Naive thymus-derived CD4-positive, alpha-beta T cell (primary cell): ENCODE measurements around the gene SNX21. TPM values are rescaled to one million over a fixed set of nuclear protein-coding genes. Genes with fewer than 3 reads are reported as not detected.
"Not testable (repeated sequence)": the region's sequence is repeated elsewhere in the genome, so short reads cannot be mapped to it uniquely, and the experiment has no call there.

Experiments
- ATAC-seq: fragments of 150-1000 bp; cut with Tn5 transposase; 2 replicates; pipeline ENCODE4 v1.10.0; 2021; ENCODE audit warnings: mild to moderate bottlenecking, moderate library complexity
- CTCF ChIA-PET: fragments of 350-600 bp; sonication (Branson Sonifier 250); formaldehyde crosslinking; loops from one replicate; lab custom pipeline; 2021; ENCODE audit warnings: antibody characterized with exemption; lab: Charles Lee
- POLR2A ChIA-PET: fragments of 350-600 bp; sonication (Branson Sonifier 250); formaldehyde crosslinking; loops from one replicate; lab custom pipeline; 2021; ENCODE audit warnings: antibody characterized with exemption, inconsistent platforms; lab: Charles Lee
- DNase-seq, 9 donors: peaks; one replicate each; pipeline versions ENCODE4 v3.0.0 to v3.0.0-alpha.2; 2020 to 2022; ENCODE audit warnings: mixed read lengths in 1 of 9
- H3K27ac ChIP-seq: one replicate; pipeline ENCODE4 v1.7.0; 2013; ENCODE audit warnings: mild to moderate bottlenecking, low read depth, low read length, moderate library complexity
- H3K27me3 ChIP-seq, 2 donors: one replicate each; pipeline ENCODE4 v1.7.0; 2013; ENCODE audit warnings: low read length in 2 of 2, mild to moderate bottlenecking in 2 of 2, moderate library complexity in 2 of 2; ENCODE audit not compliant: control insufficient read depth in 2 of 2, insufficient read depth in 2 of 2
- H3K36me3 ChIP-seq, 3 experiments: 1 replicate in 2 of 3; 2 replicates in 1 of 3; pipeline ENCODE4 v1.7.0; 2013; ENCODE audit warnings: low read length in 3 of 3, mild to moderate bottlenecking in 3 of 3, moderate library complexity in 1 of 3; ENCODE audit not compliant: insufficient read depth in 3 of 3, control insufficient read depth in 2 of 3
- H3K4me1 ChIP-seq, 2 donors: one replicate each; pipeline ENCODE4 v1.7.0; 2013; ENCODE audit warnings: low read length in 2 of 2, mild to moderate bottlenecking in 2 of 2, moderate library complexity in 1 of 2; ENCODE audit not compliant: control insufficient read depth in 2 of 2, insufficient read depth in 2 of 2
- H3K4me3 ChIP-seq: 2 replicates; pipeline ENCODE4 v1.7.0; 2013; ENCODE audit warnings: mild to moderate bottlenecking, low read length
- H3K9me3 ChIP-seq, 3 experiments: 1 replicate in 2 of 3; 2 replicates in 1 of 3; pipeline ENCODE4 v1.7.0; 2013; ENCODE audit warnings: low read length in 3 of 3; ENCODE audit not compliant: control insufficient read depth in 2 of 3
- H3K27ac Mint-ChIP-seq, 9 donors: one replicate each; pipeline ENCODE4 v1.8.0; 2020 to 2022; ENCODE audit warnings: mixed read lengths in 9 of 9, mild to moderate bottlenecking in 8 of 9, moderate library complexity in 5 of 9, inconsistent platforms in 2 of 9
- H3K27me3 Mint-ChIP-seq, 5 donors: one replicate each; pipeline ENCODE4 v1.8.0; 2021 to 2022; ENCODE audit warnings: mixed read lengths in 5 of 5, mild to moderate bottlenecking in 1 of 5
- H3K36me3 Mint-ChIP-seq, 5 donors: one replicate each; pipeline ENCODE4 v1.8.0; 2020 to 2022; ENCODE audit warnings: mixed read lengths in 5 of 5, mild to moderate bottlenecking in 3 of 5, inconsistent platforms in 1 of 5
- H3K4me1 Mint-ChIP-seq, 7 donors: one replicate each; pipeline ENCODE4 v1.8.0; 2020 to 2022; ENCODE audit warnings: mixed read lengths in 7 of 7, mild to moderate bottlenecking in 3 of 7, inconsistent platforms in 1 of 7
- H3K4me3 Mint-ChIP-seq, 10 donors: one replicate each; pipeline ENCODE4 v1.8.0; 2020 to 2022; ENCODE audit warnings: mild to moderate bottlenecking in 10 of 10, mixed read lengths in 10 of 10, moderate library complexity in 6 of 10, inconsistent platforms in 2 of 10
- H3K9me3 Mint-ChIP-seq, 11 donors: one replicate each; pipeline ENCODE4 v1.8.0; 2020 to 2022; ENCODE audit warnings: mixed read lengths in 11 of 11, mild to moderate bottlenecking in 4 of 11, inconsistent platforms in 1 of 11, moderate library complexity in 1 of 11
- intact Hi-C, 2 donors: fragments of 100-400 bp; cut with micrococcal nuclease; formaldehyde crosslinking; loops; one replicate each; pipeline ENCODE4 v1.15.1; 2023
- polyA plus RNA-seq, 2 donors: library from polyadenylated mRNA; unstranded; fragments of 300-500 nt; fragmentation: Illumina TruSeq; gene quantifications; one replicate each; pipeline ENCODE4 v1.2.3, GENCODE V29; 2021
- total RNA-seq, 6 experiments: library from RNA in 5 of 6; stranded (reverse) in 5 of 6; gene quantifications; 1 replicate in 5 of 6; 2 replicates in 1 of 6; pipeline ENCODE4 v1.2.3 and lab custom pipeline; 2021 to 2026

The SNX21 gene
- total and polyA plus RNA-seq, 7 experiments from 2014 or later, result 0.30 to 4.9 (median 1.1) TPM

DNA sequence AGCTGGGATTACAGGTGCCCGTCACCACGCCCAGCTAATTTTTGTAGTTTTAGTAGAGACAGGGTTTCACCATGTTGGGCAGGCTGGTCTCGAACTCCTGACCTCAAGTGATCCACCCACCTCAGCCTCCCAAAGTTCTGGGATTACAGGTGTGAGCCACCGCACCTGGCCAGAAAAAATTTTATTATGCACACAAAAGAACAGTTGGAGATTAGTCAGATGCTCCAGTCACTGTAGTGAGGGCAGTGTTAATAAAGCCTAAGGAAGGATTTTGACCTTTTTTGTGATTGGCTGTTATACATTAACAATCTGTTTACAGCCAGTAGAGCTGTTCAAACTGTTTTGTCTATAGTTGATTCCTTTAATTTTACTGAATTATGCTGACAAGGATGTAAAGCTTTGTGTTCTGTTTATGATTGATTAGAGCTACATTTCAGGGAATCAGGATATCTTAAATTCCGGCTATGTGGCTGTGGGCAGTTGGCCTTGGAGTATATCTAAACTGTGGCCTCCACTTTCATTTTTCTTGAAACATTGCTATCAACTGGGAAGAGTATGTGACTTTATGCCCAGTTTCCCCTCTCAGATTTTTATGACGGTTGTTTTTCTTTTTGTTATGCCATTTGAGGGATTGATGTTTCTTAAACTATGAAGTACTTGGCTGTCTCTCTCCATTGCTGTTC lies 33.7 kb downstream of the SNX21 start:
- no peaks in the 10 kb centered on the region for H3K9me3 ChIP-seq
- no peak overlapping the region for H3K27ac Mint-ChIP-seq
- no peak for ATAC-seq
- H3K4me1 Mint-ChIP-seq, result peaks cover 0 to 9% (median 2%) of the 10 kb centered on the region in 7 donors
- DNase-seq, result no peak
- no peaks in the 10 kb centered on the region for H3K9me3 Mint-ChIP-seq
- no peak overlapping the region for H3K4me3 Mint-ChIP-seq
- H3K27ac ChIP-seq, result no peak overlapping the region
- H3K27me3 Mint-ChIP-seq, result no peaks in the 10 kb centered on the region
- POLR2A ChIA-PET, result interaction anchor here (0.7 to 2.7 kb wide), 4 partner anchors 10 to 80 kb away, joined by 3 to 8 read pairs (median 4); partner anchors contain the start of genes ACOT8, ZSWIM1 and ZSWIM3
- intact Hi-C loops, result no loop called here
- H3K36me3 ChIP-seq, result no peaks in the 10 kb centered on the region
- no peak overlapping the region for H3K4me3 ChIP-seq
- peaks cover 0 to 11% (median 3%) of the 10 kb centered on the region in 5 donors for H3K36me3 Mint-ChIP-seq
- H3K4me1 ChIP-seq, result no peaks in the 10 kb centered on the region
- H3K27me3 ChIP-seq, result no peaks in the 10 kb centered on the region
- CTCF ChIA-PET, result no interaction called here

DNA sequence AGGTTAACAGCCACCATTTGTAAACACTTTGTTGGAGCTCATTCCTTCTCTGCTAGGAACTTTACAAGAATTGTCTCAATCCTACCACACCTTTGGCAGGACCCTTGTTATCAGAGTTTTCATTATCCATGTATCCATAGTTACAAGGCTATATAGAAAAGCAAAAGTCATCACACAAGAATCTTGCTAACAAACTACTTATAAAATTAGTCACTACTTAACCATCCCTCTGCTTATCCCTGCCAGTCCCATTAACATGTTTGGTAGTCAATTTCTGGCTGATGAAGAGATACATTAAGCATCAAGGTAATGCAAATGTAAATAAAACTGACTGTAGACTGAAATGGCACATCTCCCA lies 34.2 kb downstream of the SNX21 start:
- no peaks in the 10 kb centered on the region for H3K36me3 ChIP-seq
- ATAC-seq (no peak), DNase-seq (no peak)
- Mint-ChIP-seq H3K4me1 (peaks cover 0 to 9% (median 2%) of the 10 kb centered on the region in 7 donors), H3K4me3 (no peak overlapping the region), H3K36me3 (peaks cover 0 to 13% (median 3%) of the 10 kb centered on the region in 5 donors), H3K9me3 (no peaks in the 10 kb centered on the region), H3K27ac (no peak overlapping the region), H3K27me3 (no peaks in the 10 kb centered on the region)
- H3K4me3 ChIP-seq, result no peak overlapping the region
- ChIA-PET POLR2A (interaction anchor here (1.0 to 2.7 kb wide), 3 partner anchors 10 to 14 kb away, joined by 3 to 8 read pairs (median 5); partner anchors contain the start of genes ACOT8, ZSWIM1 and ZSWIM3), CTCF (no interaction called here)
- no peak overlapping the region for H3K27ac ChIP-seq
- H3K9me3 ChIP-seq, result no peaks in the 10 kb centered on the region
- no peaks in the 10 kb centered on the region for H3K4me1 ChIP-seq
- no peaks in the 10 kb centered on the region for H3K27me3 ChIP-seq
- intact Hi-C loops, result no loop called here

DNA sequence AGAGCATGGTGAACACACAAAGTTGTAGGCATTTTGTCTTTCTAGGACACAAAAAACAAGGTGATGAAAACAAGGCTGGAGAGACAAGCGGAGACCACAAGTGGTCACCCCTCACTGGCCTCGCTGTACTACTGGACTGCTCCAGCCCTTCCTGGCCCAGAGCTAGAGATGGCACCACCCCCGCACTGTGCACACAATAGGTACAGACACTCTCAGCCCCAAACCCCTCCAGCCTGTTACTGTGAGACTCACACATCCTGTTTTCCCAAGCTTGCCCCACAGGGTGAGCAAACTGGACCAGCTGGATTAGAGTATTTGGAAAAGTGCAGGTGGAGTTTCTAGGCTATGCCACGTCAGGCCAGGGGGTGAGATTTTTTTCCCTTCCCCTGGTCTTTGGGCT lies 39.0 kb downstream of the SNX21 start:
- Histone ChIP-seq H3K9me3 (no peaks in the 10 kb centered on the region), H3K4me1 (no peaks in the 10 kb centered on the region), H3K36me3 (peaks cover 0 to 9% (median 0%) of the 10 kb centered on the region in 3 experiments), H3K27me3 (no peaks in the 10 kb centered on the region), H3K4me3 (no peak overlapping the region), H3K27ac (no peak overlapping the region)
- ChIA-PET CTCF (no interaction called here), POLR2A (no interaction called here)
- Mint-ChIP-seq H3K9me3 (no peaks in the 10 kb centered on the region), H3K4me3 (no peak overlapping the region), H3K27ac (no peak overlapping the region), H3K36me3 (peaks cover 0 to 21% (median 11%) of the 10 kb centered on the region in 5 donors), H3K27me3 (no peaks in the 10 kb centered on the region), H3K4me1 (peaks cover 0 to 4% (median 0%) of the 10 kb centered on the region in 7 donors)
- intact Hi-C loops, result no loop called here
- no peak for DNase-seq
- no peak for ATAC-seq

- POLR2A ChIA-PET, result no interaction called here
These were observed 40.0 kb downstream of the SNX21 start for GRCh38 chr20:45873409-45874103.

DNA sequence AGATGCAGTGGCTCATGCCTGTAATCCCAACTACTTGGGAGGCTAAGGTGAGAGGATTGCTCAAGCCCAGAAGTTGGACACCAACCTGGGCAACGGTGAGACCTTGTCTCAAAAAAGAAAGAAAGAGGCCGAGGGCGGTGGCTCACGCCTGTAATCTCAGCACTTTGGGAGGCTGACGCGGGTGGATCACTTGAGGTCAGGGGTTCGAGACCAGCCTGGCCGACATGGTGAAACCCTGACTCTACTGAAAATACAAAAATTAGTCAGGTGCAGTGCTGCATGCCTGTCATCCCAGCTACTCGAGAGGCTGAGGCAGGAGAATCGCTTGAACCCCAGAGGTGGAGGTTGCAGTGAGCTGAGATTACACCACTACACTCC lies 40.5 kb downstream of the SNX21 start:
- H3K9me3 ChIP-seq, H3K27ac Mint-ChIP-seq, H3K4me1 ChIP-seq, H3K4me3 Mint-ChIP-seq, H3K27me3 ChIP-seq, H3K27ac ChIP-seq, CTCF ChIA-PET, intact Hi-C loops, ATAC-seq, H3K27me3 Mint-ChIP-seq, DNase-seq, H3K4me1 Mint-ChIP-seq, H3K9me3 Mint-ChIP-seq, H3K4me3 ChIP-seq, POLR2A ChIA-PET: not testable (repeated sequence)
- H3K36me3 Mint-ChIP-seq, result peaks cover 0 to 17% (median 8%) of the 10 kb centered on the region in 5 donors
- H3K36me3 ChIP-seq, result peaks cover 0 to 21% (median 7%) of the 10 kb centered on the region in 3 experiments

More at GRCh38 chr20:45873409-45874103, 40.0 kb downstream of the SNX21 start:
- Histone ChIP-seq H3K27me3 (no peaks in the 10 kb centered on the region), H3K27ac (no peak overlapping the region), H3K9me3 (no peaks in the 10 kb centered on the region), H3K4me3 (no peak overlapping the region), H3K36me3 (peaks cover 0 to 19% (median 7%) of the 10 kb centered on the region in 3 experiments), H3K4me1 (no peaks in the 10 kb centered on the region)
- DNase-seq (no peak), ATAC-seq (no peak)
- Mint-ChIP-seq H3K4me3 (no peak overlapping the region), H3K36me3 (peaks cover 0 to 17% (median 8%) of the 10 kb centered on the region in 5 donors), H3K4me1 (peaks cover 0 to 4% (median 0%) of the 10 kb centered on the region in 7 donors), H3K27me3 (no peaks in the 10 kb centered on the region), H3K27ac (no peak overlapping the region), H3K9me3 (no peaks in the 10 kb centered on the region)
- intact Hi-C loops, result no loop called here
- CTCF ChIA-PET, result no interaction called here

- POLR2A ChIA-PET, result no interaction called here
- no peaks in the 10 kb centered on the region for H3K9me3 Mint-ChIP-seq
- CTCF ChIA-PET, result no interaction called here
These were observed 41.0 kb downstream of the SNX21 start for GRCh38 chr20:45874576-45874975.

More at GRCh38 chr20:45874576-45874975, 41.0 kb downstream of the SNX21 start:
- no peak for ATAC-seq
- no peak for DNase-seq
- H3K27me3 Mint-ChIP-seq, result no peaks in the 10 kb centered on the region
- intact Hi-C loops, result no loop called here
- H3K27ac Mint-ChIP-seq, result no peak overlapping the region
- H3K9me3 ChIP-seq, result no peaks in the 10 kb centered on the region
- H3K4me1 Mint-ChIP-seq, result peaks cover 0 to 4% (median 0%) of the 10 kb centered on the region in 7 donors
- peaks cover 0 to 17% (median 8%) of the 10 kb centered on the region in 5 donors for H3K36me3 Mint-ChIP-seq
- H3K27me3 ChIP-seq, result no peaks in the 10 kb centered on the region
- H3K27ac ChIP-seq, result no peak overlapping the region
- no peak overlapping the region for H3K4me3 ChIP-seq
- H3K4me1 ChIP-seq, result no peaks in the 10 kb centered on the region
- no peak overlapping the region for H3K4me3 Mint-ChIP-seq
- H3K36me3 ChIP-seq, result peaks cover 0 to 21% (median 7%) of the 10 kb centered on the region in 3 experiments
